Peyer's patch (tissue), 4 donors: ENCODE results near the gene CENPX. TPM values are rescaled to one million over a fixed set of nuclear protein-coding genes. Genes with fewer than 3 reads are reported as not detected.
A peak's percentile ranks its signal among the peaks of the same experiment; 100 is the strongest.

ENCODE experiments used
- DNase-seq, 3 donors: peaks; one replicate each; pipeline ENCODE4 v3.0.0-alpha.2; 2017 to 2019
- H3K27ac ChIP-seq, 4 donors: fragments of 200-600 bp; sonication (generic); one replicate each; pipeline ENCODE4 v1.5.1; 2016 to 2019
- H3K27me3 ChIP-seq, 2 donors: fragments of 200-600 bp; sonication (generic); one replicate each; pipeline ENCODE4 v1.5.1; 2019
- H3K36me3 ChIP-seq, 3 donors: fragments of 200-600 bp; sonication (generic); one replicate each; pipeline ENCODE4 v1.5.1; 2016 to 2019
- H3K4me1 ChIP-seq, 4 donors: fragments of 200-600 bp; sonication (generic); one replicate each; pipeline ENCODE4 v1.5.1; 2016 to 2019
- H3K4me3 ChIP-seq, 4 donors: fragments of 200-600 bp; sonication (generic); 1 replicate in 3 of 4; 2 replicates in 1 of 4; pipeline ENCODE4 v1.5.1; 2016 to 2019; ENCODE audit warnings: mild to moderate bottlenecking in 1 of 4
- H3K9me3 ChIP-seq, 4 donors: fragments of 200-600 bp; sonication (generic); one replicate each; pipeline ENCODE4 v1.5.1; 2016 to 2019; ENCODE audit warnings: mild to moderate bottlenecking in 1 of 4
- CTCF ChIP-seq, 6 experiments: fragments of 450-650 bp in 4 of 6; fragments of 200-600 bp in 2 of 6; sonication (generic) in 1 of 6; IDR thresholded peaks; one replicate each; pipeline ENCODE4 v1.5.1; 2017 to 2019; ENCODE audit warnings: antibody characterized with exemption in 6 of 6, mild to moderate bottlenecking in 3 of 6, moderate library complexity in 1 of 6
- POLR2A ChIP-seq, 2 donors: fragments of 450-650 bp; IDR thresholded peaks; one replicate each; pipeline ENCODE4 v1.5.1; 2017; ENCODE audit warnings: antibody characterized with exemption in 2 of 2, mild to moderate bottlenecking in 2 of 2, moderate library complexity in 2 of 2
- total RNA-seq, 4 donors: library from RNA; depleted of rRNA; stranded (reverse); fragments of >200 nt; gene quantifications; one replicate each; pipeline ENCODE4 v1.1.0, GENCODE V29; 2016

CENPX gene
- total RNA-seq, 4 donors from 2014 or later, result 49.1 to 123 (median 91.8) TPM

DNA sequence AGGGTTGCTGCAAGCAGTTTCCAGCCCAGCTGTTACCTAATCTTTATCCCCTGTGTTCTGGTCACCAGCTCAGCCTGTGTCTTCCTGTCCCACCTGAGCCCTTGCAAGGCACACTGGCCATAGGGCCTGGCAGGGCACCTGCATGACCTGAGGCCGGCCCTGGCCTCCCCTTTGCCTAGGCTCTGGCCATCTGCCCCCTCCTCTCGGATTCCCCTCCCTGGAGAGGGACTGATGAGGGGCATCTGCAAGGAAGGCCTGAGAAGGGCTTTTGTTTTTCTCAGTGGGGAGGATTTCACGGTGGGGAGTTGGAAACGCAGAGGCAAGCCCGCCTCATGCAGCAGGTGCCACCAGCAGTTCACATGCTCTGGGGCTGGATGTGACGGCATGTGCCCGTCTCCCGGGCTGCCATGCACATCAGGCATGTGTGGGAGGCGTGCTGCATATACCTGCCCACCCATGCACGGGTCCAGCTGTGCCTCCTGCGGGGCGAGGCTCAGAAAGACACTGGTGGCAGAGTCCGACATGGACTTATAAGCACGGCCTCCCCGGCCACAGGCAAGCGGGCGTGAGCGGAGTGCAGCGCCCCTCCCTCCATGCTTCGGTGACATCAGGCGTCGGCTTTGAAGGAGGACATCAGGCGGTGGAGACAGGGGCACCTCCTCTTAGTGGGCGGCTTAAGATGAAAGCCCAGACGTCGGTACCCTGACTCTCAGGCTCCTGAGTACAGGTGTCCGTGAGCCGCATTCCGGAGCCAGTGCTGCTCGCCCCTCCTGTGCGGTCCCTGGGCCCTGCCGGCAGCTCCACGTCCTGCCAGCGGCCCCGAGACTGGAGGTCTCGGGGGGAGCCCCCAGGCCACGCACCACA lies 28.7 kb downstream of the CENPX start:
- H3K4me1 ChIP-seq, result peaks cover 0 to 23% (median 2%) of the 10 kb centered on the region in 4 donors
- H3K9me3 ChIP-seq, result no peaks in the 10 kb centered on the region
- H3K27ac ChIP-seq, result no peak overlapping the region
- TF ChIP-seq POLR2A (IDR thresholded peaks at IDR 0.05) (no peak), CTCF (IDR thresholded peaks at IDR 0.05) (no peak)
- no peaks in the 10 kb centered on the region for H3K27me3 ChIP-seq
- peaks cover 0 to 5% (median 0%) of the 10 kb centered on the region in 3 donors for H3K36me3 ChIP-seq
- no peak overlapping the region for H3K4me3 ChIP-seq
- DNase-seq, result no peak

- peak overlapping the region in 2 of 4 donors; percentile 25 to 66 for H3K27ac ChIP-seq
- H3K9me3 ChIP-seq, result no peaks in the 10 kb centered on the region
- DNase-seq, result no peak
- peaks cover 0 to 7% (median 0%) of the 10 kb centered on the region in 3 donors for H3K36me3 ChIP-seq
- TF ChIP-seq CTCF (IDR thresholded peaks at IDR 0.05), result no peak
- TF ChIP-seq POLR2A (IDR thresholded peaks at IDR 0.05), result no peak
- peaks cover 0 to 23% (median 2%) of the 10 kb centered on the region in 4 donors for H3K4me1 ChIP-seq
- H3K27me3 ChIP-seq, result no peaks in the 10 kb centered on the region
- H3K4me3 ChIP-seq, result peak overlapping the region in 2 of 4 donors; percentile 10 to 21
These were observed 30.2 kb downstream of the CENPX start for GRCh38 chr17:81992306-81993102.

GRCh38 chr17:81991684-81992305 lies 30.9 kb downstream of the CENPX start:
- H3K4me3 ChIP-seq, result peak overlapping the region in 2 of 4 donors; percentile 10 to 21
- H3K27ac ChIP-seq, result peak overlapping the region in 3 of 4 donors; percentile 25 to 66 (median 47)
- no peaks in the 10 kb centered on the region for H3K9me3 ChIP-seq
- H3K36me3 ChIP-seq, result peaks cover 0 to 12% (median 0%) of the 10 kb centered on the region in 3 donors
- TF ChIP-seq POLR2A (IDR thresholded peaks at IDR 0.05) (peak in 1 of 2 donors; percentile 50), CTCF (IDR thresholded peaks at IDR 0.05) (peak in 1 of 6 experiments; percentile 3)
- no peaks in the 10 kb centered on the region for H3K27me3 ChIP-seq
- DNase-seq, result peak in 2 of 3 donors; percentile 89 to 93
- H3K4me1 ChIP-seq, result peaks cover 0 to 23% (median 2%) of the 10 kb centered on the region in 4 donors

GRCh38 chr17:81990836-81991683 lies 31.6 kb downstream of the CENPX start:
- Histone ChIP-seq H3K36me3 (peaks cover 0 to 16% (median 0%) of the 10 kb centered on the region in 3 donors), H3K27me3 (no peaks in the 10 kb centered on the region), H3K4me3 (no peak overlapping the region), H3K9me3 (no peaks in the 10 kb centered on the region), H3K4me1 (peaks cover 0 to 23% (median 2%) of the 10 kb centered on the region in 4 donors), H3K27ac (peak overlapping the region in 3 of 4 donors; percentile 25 to 66 (median 47))
- no peak for DNase-seq
- TF ChIP-seq CTCF (IDR thresholded peaks at IDR 0.05), result no peak
